Stimulated activated CD8-positive, alpha-beta memory T cell treated with anti-CD3 and anti-CD28 coated beads, Interleukin-4, amount 100 ng/mL, for 48 hours (primary cell): ENCODE results near the gene AMD1.
A peak's percentile ranks its signal among the peaks of the same experiment; 100 is the strongest.
"Not testable (repeated sequence)": the region's sequence is repeated elsewhere in the genome, so short reads cannot be mapped to it uniquely, and the experiment has no call there.

Source experiments
- DNase-seq: peaks from one replicate; pipeline ENCODE4 v3.0.0-alpha.2; 2020

Gene AMD1

GRCh38 chr6:110878751-110879522 lies 4.4 kb downstream of the AMD1 start:
- DNase-seq, result peak; percentile 44

DNA sequence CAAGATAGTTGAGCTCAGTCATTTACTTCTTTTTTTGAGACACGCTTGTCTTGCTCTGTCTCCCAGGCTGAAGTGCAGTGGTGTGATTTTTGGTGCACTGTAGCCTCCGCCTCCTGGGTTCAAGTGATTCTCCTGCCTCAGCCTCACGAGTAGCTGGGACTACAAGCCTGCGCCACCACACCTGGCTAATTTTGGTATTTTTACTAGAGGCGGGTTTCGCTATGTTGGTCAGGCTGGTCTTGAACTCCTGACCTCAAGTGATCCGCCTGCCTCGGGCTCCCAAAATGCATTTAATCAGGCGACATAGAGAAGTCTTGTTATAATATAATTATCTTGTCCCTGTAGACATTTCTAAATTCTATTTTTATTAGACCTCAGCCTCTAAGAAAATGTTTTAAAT lies 6.1 kb downstream of the AMD1 start:
- no peak for DNase-seq

- no peak for DNase-seq
Measured at GRCh38 chr6:110881546-110882273, 7.1 kb downstream of the AMD1 start.

DNA sequence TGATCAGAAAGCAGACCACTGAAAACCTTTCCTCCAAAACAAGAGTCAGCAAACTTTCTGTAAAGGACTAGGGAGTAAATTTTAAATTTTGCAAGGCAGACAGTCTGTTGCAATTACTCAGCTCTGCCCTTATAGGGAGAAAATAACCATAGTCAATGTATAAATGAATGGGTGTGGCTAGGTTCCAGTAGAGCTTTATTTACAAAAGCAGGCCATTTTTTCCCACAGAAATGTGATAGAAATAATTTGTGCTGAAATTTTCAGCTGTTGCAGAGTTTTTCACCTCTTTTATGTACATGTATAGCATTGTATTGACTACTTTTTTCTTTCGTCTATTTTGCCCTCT lies 7.7 kb downstream of the AMD1 start:
- DNase-seq, result no peak

DNA sequence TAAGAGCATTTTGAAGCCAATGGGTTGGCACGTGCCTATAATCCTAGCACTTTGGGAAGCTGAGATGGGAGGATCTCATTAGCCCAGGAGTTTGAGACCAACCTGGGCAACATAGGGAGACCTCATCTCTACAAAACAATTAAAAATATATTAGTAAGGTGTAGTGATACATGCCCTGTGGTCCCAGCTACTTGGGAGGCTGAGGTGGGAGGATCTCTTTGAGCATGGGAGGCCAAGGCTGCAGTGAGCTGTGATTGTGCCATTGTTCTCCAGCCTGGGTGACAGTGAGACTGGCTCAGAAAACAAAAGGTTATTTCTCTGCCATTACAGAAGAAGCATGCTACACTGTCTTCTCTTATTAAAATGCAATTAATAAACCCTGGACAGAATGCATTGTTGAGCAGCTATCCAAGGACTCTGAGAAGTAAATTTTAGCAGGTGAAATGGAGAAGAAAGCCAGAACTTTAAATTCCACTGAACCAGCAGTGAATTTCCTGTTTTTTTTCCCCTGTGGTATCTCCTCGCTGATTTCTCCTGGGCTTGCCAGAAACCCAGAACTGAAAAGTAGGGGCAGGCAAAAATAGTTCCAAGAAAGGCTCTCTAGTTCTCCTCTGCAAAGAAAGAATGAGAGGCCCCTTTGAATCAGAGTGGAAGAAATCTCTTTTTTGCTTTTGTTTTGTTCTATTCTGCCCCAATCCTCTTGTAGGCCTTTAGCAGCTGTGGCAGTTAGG lies 8.4 kb downstream of the AMD1 start:
- DNase-seq, result no peak

DNA sequence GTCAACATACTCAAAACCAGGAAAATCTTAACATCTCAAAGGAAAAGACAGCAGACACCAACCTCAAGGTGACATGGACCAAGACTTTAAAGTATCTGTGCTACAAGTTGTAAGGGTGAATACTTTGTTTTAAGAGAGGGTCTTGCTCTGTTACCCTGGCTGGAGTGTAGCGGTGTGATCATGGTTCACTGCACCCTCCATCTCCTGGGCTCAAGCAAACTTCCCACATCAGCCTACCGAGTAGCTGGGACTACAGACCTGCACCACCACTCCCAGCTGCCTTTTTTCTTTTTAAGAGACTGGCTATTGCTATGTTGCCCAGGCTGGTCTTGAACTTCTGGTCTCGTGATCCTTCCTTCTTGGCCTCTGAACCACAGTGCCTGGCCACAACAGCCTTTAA lies 9.7 kb downstream of the AMD1 start:
- no peak for DNase-seq

DNA sequence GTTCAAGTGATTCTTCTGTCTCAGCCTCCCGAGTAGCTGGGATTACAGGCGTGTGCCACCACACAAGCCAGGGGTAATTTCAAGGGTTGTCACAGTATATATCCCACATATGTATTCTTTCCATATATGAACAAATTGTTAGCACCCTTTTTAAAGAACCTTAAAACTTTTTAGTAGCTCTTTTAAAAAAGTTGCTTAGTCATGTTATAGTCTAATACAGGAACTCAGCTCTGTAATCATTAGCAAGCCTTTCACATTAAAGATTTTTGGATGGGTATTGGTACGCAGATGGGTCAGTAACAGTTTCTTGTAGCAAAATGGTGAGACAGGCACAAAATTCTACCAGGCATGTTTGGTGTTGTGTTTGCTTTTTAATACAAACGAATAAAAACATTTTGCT lies 10.9 kb downstream of the AMD1 start:
- no peak for DNase-seq

GRCh38 chr6:110886555-110887167 lies 12.1 kb downstream of the AMD1 start:
- no peak for DNase-seq

DNA sequence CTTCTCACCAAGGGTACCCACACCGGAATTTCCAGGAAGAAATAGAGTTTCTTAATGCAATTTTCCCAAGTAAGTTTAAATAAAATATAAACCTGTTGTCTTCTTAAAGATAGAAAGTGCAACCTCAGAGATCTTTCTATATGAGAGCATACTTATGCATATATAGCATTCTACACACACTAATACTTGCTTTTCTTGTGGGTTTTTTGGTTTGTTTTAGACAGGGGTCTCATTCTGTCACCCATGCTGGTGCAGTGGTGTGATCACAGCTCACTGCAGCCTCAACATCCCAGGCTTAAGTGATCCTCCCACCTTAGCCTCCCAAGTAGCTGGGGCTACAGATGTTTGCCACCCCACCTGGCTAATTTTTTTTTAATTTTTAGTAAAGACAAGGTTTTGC lies 15.7 kb downstream of the AMD1 start:
- no peak for DNase-seq

DNA sequence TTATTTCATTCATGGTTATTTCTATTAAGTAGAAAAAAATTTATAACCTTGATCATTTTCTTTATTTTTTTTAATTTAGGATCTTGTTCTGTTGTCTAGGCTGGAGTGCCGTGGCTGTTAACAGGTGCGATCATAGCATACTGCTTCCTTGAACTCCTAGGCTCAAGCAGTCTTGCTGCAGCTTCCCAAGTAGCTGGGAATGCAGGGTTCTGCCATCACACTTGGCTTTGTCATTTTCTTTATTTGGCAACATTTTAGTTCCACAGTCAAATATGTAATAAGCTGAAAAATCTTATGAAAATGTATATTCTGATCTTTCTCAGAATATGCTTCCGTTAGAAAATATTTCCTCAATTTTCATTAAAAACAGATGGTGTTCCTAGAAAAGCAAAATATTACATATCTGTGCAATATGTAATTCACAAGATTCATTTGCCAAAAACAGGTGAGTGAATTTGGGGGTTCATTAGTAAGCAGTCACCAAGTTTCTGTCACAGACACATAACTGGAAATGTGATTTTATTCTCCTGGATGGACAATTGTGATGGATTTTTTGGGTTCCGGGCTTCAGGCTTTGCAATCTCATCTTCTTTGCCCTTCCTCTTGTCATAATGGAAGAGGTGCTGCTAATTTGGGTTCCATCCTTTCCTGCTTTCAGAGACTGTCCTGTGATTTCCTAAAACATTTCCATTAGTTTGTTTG lies 21.5 kb downstream of the AMD1 start:
- DNase-seq, result no peak

- DNase-seq, result no peak
Measured at GRCh38 chr6:110897433-110897832, 22.8 kb downstream of the AMD1 start.

DNA sequence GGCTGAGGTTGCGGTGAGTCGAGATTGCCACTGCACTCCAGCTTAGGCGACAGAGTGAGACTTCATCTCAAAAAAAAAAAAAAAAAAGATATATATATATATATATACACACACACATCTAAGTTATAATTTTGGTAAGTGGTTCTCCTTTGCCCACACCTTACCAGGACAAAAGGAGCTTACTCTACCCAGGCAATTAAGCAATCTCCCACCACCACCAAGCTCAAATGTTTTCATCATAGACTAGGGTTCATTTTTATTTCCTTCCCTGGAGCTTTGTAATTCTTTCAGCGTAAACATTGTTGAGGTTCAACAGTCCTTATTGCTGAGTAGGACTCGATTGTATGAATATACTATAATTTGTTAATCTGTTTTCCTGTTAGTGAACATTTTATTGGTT lies 23.5 kb downstream of the AMD1 start:
- no peak for DNase-seq

DNA sequence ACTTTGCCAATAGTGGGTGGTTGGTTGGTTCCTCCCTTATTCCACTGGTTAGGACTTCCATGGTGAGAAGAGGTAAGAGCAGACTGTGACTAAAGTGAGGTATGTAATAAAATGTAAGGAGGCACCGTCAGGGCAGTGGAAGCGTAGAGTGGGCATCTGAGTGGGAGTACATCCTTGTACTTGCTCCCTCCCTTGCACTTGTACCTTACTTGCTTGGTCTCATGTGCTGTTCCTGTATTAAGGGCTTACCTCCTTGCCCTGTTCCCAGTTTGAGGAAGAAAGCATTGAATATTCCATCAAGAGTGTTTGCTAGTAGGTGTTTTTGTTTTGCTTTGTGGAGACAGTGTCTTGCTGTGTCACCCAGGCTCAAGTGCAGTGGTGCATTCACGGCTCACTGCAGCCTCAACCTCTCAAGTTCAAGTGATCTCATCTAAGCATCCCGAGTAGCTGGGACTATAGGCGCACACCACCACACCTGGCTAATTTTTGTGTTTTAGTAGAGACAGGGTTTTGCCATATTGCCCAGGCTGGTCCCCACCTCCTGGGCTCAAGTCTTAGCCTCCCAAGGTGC lies 25.5 kb downstream of the AMD1 start:
- DNase-seq, result no peak

GRCh38 chr6:110901601-110902000 lies 27.0 kb downstream of the AMD1 start:
- DNase-seq, result not testable (repeated sequence)

DNA sequence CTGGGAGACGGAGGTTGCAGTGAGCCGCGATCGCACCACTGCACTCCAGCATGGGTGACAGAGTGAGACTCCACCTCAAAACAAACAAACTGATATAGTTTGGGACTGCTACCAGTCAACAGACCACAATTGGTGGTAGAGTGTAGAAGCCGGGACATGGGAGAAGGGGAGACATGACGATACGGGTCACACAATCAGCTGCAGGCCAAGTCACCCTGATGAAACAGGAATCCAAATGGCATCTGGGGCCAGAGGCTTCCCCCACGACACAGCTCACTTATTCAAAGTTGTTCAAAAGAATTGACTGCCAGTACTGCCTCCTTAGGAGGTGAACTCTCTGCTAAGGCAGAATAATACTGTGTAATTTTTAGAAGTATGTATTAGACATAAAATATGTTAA lies 27.5 kb downstream of the AMD1 start:
- DNase-seq, result no peak

GRCh38 chr6:110906273-110906672 lies 31.7 kb downstream of the AMD1 start:
- DNase-seq, result not testable (repeated sequence)

DNA sequence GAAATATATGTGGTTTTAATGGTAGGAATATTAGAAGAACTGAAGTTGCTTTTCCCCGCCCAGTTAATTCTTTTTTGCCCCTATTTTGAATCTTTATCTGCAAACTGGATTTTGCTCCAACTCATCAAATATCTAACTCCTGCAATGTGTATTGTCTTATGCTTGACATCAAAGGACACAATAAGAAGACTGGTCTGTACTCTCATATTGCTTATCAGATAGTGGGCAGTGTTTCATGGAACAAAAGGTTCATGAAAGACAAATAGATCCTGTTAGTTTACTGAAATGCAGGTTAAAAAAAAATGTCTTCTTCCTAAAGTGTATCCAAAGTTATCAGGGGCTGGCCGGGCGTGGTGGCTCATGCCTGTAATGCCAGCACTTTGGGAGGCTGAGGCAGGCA lies 56.2 kb downstream of the AMD1 start:
- no peak for DNase-seq

- no peak for DNase-seq
Measured at GRCh38 chr6:110933912-110934311, 59.3 kb downstream of the AMD1 start.

DNA sequence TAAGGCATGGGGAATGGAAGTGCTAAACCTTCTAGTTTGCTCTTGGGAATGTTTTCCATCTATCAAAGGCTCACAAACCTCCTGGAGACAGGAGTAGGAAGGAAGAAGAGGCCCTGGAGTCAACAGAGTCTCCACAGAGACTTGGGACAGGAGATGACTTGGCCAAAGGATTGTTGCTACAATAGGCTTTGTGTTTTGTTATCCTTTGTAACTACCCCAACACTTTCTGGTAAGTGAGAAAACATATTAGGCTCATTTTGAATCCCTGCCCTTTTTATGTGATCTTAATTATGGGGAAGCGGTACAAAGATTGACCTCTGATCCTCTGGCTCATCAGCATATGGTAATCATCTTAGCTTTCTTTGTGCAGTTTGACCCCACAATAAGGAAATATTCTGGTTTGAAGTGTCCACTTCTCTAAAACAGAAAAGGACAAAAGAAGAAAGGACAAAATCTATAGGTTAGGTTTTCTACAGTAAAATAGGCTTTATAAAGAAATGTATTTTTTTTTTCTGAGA lies 59.9 kb downstream of the AMD1 start:
- no peak for DNase-seq

- no peak for DNase-seq
Measured at GRCh38 chr6:110935171-110935570, 60.6 kb downstream of the AMD1 start.

DNA sequence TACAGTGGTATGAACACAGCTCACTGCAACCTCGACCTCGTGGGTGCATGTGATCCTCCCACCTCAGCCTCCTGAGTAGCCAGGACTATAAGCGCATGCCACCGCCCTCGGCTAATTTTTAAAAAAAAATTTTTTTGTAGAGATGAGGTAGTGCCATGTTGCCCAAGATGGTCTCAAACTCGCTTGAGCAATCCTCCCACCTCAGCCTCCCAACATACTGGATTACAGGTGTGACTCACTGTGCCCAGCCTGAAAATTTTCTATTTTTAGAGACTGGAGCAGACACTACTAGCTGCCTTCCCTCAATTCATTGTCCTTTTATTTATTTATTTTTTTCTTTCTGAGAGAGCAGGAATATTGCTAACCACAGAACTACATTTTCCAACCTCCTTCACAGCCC lies 63.6 kb downstream of the AMD1 start:
- DNase-seq, result no peak
